H9 (cell line): ENCODE results near the gene CDH15. TPM values are rescaled to one million over a fixed set of nuclear protein-coding genes. Genes with fewer than 3 reads are reported as not detected.

ENCODE experiments used
- DNase-seq: peaks from one replicate; pipeline ENCODE4 v3.0.0-alpha.2; 2017
- H2AFZ ChIP-seq: one replicate; pipeline ENCODE4 v1.6.1; 2013; ENCODE audit warnings: mild to moderate bottlenecking, low read length, control low read depth, moderate library complexity
- H2AK5ac ChIP-seq: 2 replicates; pipeline ENCODE4 v1.6.1; 2013; ENCODE audit warnings: low read length, control low read depth, mixed read lengths; ENCODE audit not compliant: insufficient read length
- H2BK120ac ChIP-seq: one replicate; pipeline ENCODE4 v1.6.1; 2013; ENCODE audit warnings: low read depth, mild to moderate bottlenecking, low read length, control low read depth, inconsistent platforms; ENCODE audit not compliant: poor library complexity, severe bottlenecking
- H2BK12ac ChIP-seq: 2 replicates; pipeline ENCODE4 v1.6.1; 2013; ENCODE audit warnings: low read length, control low read depth, mixed read lengths, low read depth; ENCODE audit not compliant: insufficient read length
- H2BK15ac ChIP-seq: 2 replicates; pipeline ENCODE4 v1.6.1; 2013; ENCODE audit warnings: low read depth, low read length, control low read depth
- H2BK20ac ChIP-seq: one replicate; pipeline ENCODE4 v1.6.1; 2013; ENCODE audit warnings: low read depth, mild to moderate bottlenecking, low read length, control low read depth, inconsistent platforms; ENCODE audit not compliant: poor library complexity, severe bottlenecking
- H2BK5ac ChIP-seq: 2 replicates; pipeline ENCODE4 v1.6.1; 2013; ENCODE audit warnings: low read length, control low read depth, mixed read lengths; ENCODE audit not compliant: insufficient read length
- H3K14ac ChIP-seq: 2 replicates; pipeline ENCODE4 v1.6.1; 2013; ENCODE audit warnings: low read length, control low read depth; ENCODE audit not compliant: insufficient read depth
- H3K18ac ChIP-seq: 2 replicates; pipeline ENCODE4 v1.6.1; 2013; ENCODE audit warnings: low read depth, mild to moderate bottlenecking, mixed read lengths, low read length, control low read depth; ENCODE audit not compliant: insufficient read length
- H3K23ac ChIP-seq: 2 replicates; pipeline ENCODE4 v1.6.1; 2013; ENCODE audit warnings: low read length, control low read depth, mixed read lengths, low read depth; ENCODE audit not compliant: insufficient read length
- H3K23me2 ChIP-seq: 2 replicates; pipeline ENCODE4 v1.6.1; 2013; ENCODE audit warnings: low read depth, mild to moderate bottlenecking, mixed read lengths, low read length, control low read depth; ENCODE audit not compliant: insufficient read length, poor library complexity, severe bottlenecking
- H3K27ac ChIP-seq: 2 replicates; pipeline ENCODE4 v1.5.1; 2013; ENCODE audit warnings: low read length, control low read depth, mixed read lengths, low read depth; ENCODE audit not compliant: insufficient read length
- H3K27me3 ChIP-seq: 2 replicates; pipeline ENCODE4 v1.6.1; 2013; ENCODE audit warnings: low read length, control low read depth, inconsistent platforms; ENCODE audit not compliant: insufficient read depth
- H3K4ac ChIP-seq: 2 replicates; pipeline ENCODE4 v1.6.1; 2013; ENCODE audit warnings: low read depth, mild to moderate bottlenecking, control low read depth, inconsistent platforms, low read length, moderate library complexity
- H3K4me1 ChIP-seq: 2 replicates; pipeline ENCODE4 v1.6.1; 2013; ENCODE audit warnings: low read length, control low read depth, inconsistent platforms; ENCODE audit not compliant: insufficient read depth
- H3K4me2 ChIP-seq: 2 replicates; pipeline ENCODE4 v1.6.1; 2013; ENCODE audit warnings: low read length, control low read depth, mixed read lengths; ENCODE audit not compliant: insufficient read length, insufficient read depth
- H3K56ac ChIP-seq: 2 replicates; pipeline ENCODE4 v1.6.1; 2013; ENCODE audit warnings: low read depth, mild to moderate bottlenecking, mixed read lengths, low read length, control low read depth; ENCODE audit not compliant: insufficient read length
- H3K79me1 ChIP-seq: 2 replicates; pipeline ENCODE4 v1.6.1; 2013; ENCODE audit warnings: low read depth, mild to moderate bottlenecking, moderate library complexity, low read length, control low read depth, inconsistent platforms; ENCODE audit not compliant: insufficient read depth, poor library complexity, severe bottlenecking
- H3K79me2 ChIP-seq: 2 replicates; pipeline ENCODE4 v1.6.1; 2013; ENCODE audit warnings: low read length, control low read depth, inconsistent platforms; ENCODE audit not compliant: insufficient read depth
- H3K9ac ChIP-seq: 2 replicates; pipeline ENCODE4 v1.6.1; 2013; ENCODE audit warnings: low read length, control low read depth, mixed read lengths; ENCODE audit not compliant: insufficient read length; ENCODE audit errors: extremely low read depth
- H3K9me3 ChIP-seq: one replicate; pipeline ENCODE4 v1.6.1; 2013; ENCODE audit warnings: low read depth, low read length, inconsistent platforms; ENCODE audit not compliant: control insufficient read depth
- H3T11ph ChIP-seq: one replicate; pipeline ENCODE4 v1.6.1; 2013; ENCODE audit warnings: mild to moderate bottlenecking, low read length, control low read depth, inconsistent platforms
- H4K20me1 ChIP-seq: one replicate; pipeline ENCODE4 v1.6.1; 2013; ENCODE audit not compliant: control insufficient read depth, insufficient read length, insufficient read depth
- H4K5ac ChIP-seq: 2 replicates; pipeline ENCODE4 v1.6.1; 2013; ENCODE audit warnings: low read depth, mild to moderate bottlenecking, mixed read lengths, low read length, control low read depth; ENCODE audit not compliant: insufficient read length
- H4K8ac ChIP-seq: replicated peaks from 2 replicates; pipeline ENCODE4 v1.6.1; 2013; ENCODE audit warnings: low read length, control low read depth, mixed read lengths, low read depth; ENCODE audit not compliant: insufficient read length
- H4K91ac ChIP-seq: 2 replicates; pipeline ENCODE4 v1.6.1; 2013; ENCODE audit warnings: low read depth, mild to moderate bottlenecking, moderate library complexity, mixed read lengths, low read length, control low read depth; ENCODE audit not compliant: insufficient read length
- H3K27ac Mint-ChIP-seq, 3 experiments: 2 replicates in 2 of 3; 3 replicates in 1 of 3; pipeline ENCODE4 v1.8.0; 2020 to 2021; ENCODE audit warnings: mixed read lengths in 3 of 3, mild to moderate bottlenecking in 1 of 3, moderate library complexity in 1 of 3
- H3K27me3 Mint-ChIP-seq: 2 replicates; pipeline ENCODE4 v1.8.0; 2021; ENCODE audit warnings: low read depth, mild to moderate bottlenecking, moderate library complexity, mixed read lengths
- H3K36me3 Mint-ChIP-seq, 3 experiments: 2 replicates in 2 of 3; 3 replicates in 1 of 3; pipeline ENCODE4 v1.8.0; 2020 to 2021; ENCODE audit warnings: low read depth in 3 of 3, mixed read lengths in 3 of 3; ENCODE audit not compliant: insufficient read depth in 1 of 3
- H3K4me1 Mint-ChIP-seq, 2 experiments: 2 replicates each; pipeline ENCODE4 v1.8.0; 2020; ENCODE audit warnings: mixed read lengths in 2 of 2
- H3K4me3 Mint-ChIP-seq, 2 experiments: 2 replicates in 1 of 2; 3 replicates in 1 of 2; pipeline ENCODE4 v1.8.0; 2020 to 2021; ENCODE audit warnings: mild to moderate bottlenecking in 2 of 2, mixed read lengths in 2 of 2, moderate library complexity in 1 of 2
- H3K9me3 Mint-ChIP-seq, 2 experiments: 2 replicates in 1 of 2; 3 replicates in 1 of 2; pipeline ENCODE4 v1.8.0; 2020; ENCODE audit warnings: mild to moderate bottlenecking in 2 of 2, mixed read lengths in 2 of 2, moderate library complexity in 1 of 2
- WGBS: extraction: QIAGEN DNeasy Blood & Tissue Kit; methylation state at CpG from one replicate; pipeline ENCODE4 v1.1.7; 2013; ENCODE audit warnings: missing lambda C conversion rate, low lambda C conversion rate, mixed read lengths; ENCODE audit not compliant: insufficient read length; ENCODE audit errors: extremely low coverage; 5-methylcytosine and 5-hydroxymethylcytosine counted together
- total RNA-seq: library from RNA; stranded (reverse); gene quantifications from 2 replicates; pipeline ENCODE4 v1.2.1, GENCODE V29; 2021
- TF ChIP-seq, protein P1 (sequence below): fragments of 200-600 bp; sonication (generic); conservative IDR thresholded peaks from 3 replicates; pipeline ENCODE4 v1.8.0; 2021; ENCODE audit warnings: antibody characterized with exemption, mild to moderate bottlenecking

CDH15 gene
- total RNA-seq, 1 experiment from 2014 or later: 0.28 TPM

DNA sequence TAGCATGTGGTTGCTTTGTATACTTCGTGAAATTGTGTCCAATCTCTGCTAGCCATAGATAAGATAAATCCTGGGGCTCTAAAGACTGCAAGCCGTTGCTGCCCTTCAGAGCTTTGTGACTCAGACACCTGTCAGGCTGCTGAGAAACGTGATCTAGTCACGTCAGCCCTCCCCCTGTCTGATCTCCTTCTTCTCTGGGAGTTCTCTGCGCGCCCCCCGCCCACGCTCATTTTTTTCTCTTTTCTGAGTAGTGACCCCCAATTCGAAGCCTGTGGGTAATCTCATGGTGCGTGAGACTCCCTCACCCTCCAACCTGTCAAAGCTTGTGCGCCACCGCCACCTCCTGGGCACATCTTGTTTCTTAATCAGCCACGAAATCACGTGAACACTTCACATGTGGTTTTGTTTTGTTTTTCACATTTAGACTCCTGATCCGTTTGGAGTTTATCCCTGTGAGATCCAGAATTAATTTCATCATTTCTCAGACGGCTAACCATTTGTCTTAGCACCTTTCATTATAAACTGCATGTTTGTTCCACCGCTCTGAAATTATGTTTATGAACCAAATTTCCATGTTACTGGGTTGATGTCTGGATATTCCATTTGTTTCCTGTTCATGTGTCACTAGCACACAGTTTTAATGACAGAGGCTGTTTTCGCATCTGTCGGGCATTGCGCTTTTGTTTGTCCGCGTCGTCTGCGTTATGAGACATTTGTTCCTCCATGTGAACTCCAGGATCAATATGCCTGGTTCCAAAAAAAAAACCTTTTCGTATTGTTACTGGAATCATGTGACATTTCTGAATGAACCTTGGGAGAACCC, 45.0 kb downstream of the CDH15 start:
- Mint-ChIP-seq H3K9me3 (no peaks in the 10 kb centered on the region), H3K27me3 (peaks cover 2% of the 10 kb centered on the region; the same call in 1 of the 2 replicates), H3K4me3 (peak overlapping the region; percentile 85 to 92), H3K4me1 (peaks cover 7 to 12% of the 10 kb centered on the region in 2 experiments), H3K27ac (peak overlapping the region in 2 of 3 experiments; percentile 2 to 94; a peak in 5 of 7 replicates), H3K36me3 (peaks cover 0 to 5% (median 4%) of the 10 kb centered on the region in 3 experiments; a peak in 5 of 7 replicates)
- Histone ChIP-seq H4K91ac (no peak overlapping the region), H4K8ac (no peak overlapping the region), H3K4me2 (peak overlapping the region; percentile 70), H3K56ac (no peak overlapping the region), H2BK120ac (no peak overlapping the region), H2BK15ac (no peak overlapping the region), H3K18ac (no peak overlapping the region), H2BK20ac (no peak overlapping the region), H2AFZ (no peak overlapping the region), H3K4ac (no peak overlapping the region), H4K20me1 (no peaks in the 10 kb centered on the region), H4K5ac (no peak overlapping the region), H2BK12ac (no peak overlapping the region), H3T11ph (no peak overlapping the region), H3K27me3 (no peaks in the 10 kb centered on the region), H3K27ac (no peak overlapping the region), H2AK5ac (no peak overlapping the region), H3K9ac (peak overlapping the region; percentile 88), H3K9me3 (no peaks in the 10 kb centered on the region), H3K23me2 (peaks cover 3% of the 10 kb centered on the region), H3K4me1 (no peaks in the 10 kb centered on the region), H3K23ac (no peak overlapping the region), H2BK5ac (no peak overlapping the region), H3K14ac (no peak overlapping the region), H3K79me2 (no peaks in the 10 kb centered on the region), H3K79me1 (no peaks in the 10 kb centered on the region)
- no CpG with 5 or more reads among the region's 25 CpGs for WGBS
- TF ChIP-seq, protein P1, sequence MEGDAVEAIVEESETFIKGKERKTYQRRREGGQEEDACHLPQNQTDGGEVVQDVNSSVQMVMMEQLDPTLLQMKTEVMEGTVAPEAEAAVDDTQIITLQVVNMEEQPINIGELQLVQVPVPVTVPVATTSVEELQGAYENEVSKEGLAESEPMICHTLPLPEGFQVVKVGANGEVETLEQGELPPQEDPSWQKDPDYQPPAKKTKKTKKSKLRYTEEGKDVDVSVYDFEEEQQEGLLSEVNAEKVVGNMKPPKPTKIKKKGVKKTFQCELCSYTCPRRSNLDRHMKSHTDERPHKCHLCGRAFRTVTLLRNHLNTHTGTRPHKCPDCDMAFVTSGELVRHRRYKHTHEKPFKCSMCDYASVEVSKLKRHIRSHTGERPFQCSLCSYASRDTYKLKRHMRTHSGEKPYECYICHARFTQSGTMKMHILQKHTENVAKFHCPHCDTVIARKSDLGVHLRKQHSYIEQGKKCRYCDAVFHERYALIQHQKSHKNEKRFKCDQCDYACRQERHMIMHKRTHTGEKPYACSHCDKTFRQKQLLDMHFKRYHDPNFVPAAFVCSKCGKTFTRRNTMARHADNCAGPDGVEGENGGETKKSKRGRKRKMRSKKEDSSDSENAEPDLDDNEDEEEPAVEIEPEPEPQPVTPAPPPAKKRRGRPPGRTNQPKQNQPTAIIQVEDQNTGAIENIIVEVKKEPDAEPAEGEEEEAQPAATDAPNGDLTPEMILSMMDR: peak; percentile 77
- DNase-seq: peak; percentile 68
